ENCODE measurements around the gene KCNMA1.

The KCNMA1 gene

DNA sequence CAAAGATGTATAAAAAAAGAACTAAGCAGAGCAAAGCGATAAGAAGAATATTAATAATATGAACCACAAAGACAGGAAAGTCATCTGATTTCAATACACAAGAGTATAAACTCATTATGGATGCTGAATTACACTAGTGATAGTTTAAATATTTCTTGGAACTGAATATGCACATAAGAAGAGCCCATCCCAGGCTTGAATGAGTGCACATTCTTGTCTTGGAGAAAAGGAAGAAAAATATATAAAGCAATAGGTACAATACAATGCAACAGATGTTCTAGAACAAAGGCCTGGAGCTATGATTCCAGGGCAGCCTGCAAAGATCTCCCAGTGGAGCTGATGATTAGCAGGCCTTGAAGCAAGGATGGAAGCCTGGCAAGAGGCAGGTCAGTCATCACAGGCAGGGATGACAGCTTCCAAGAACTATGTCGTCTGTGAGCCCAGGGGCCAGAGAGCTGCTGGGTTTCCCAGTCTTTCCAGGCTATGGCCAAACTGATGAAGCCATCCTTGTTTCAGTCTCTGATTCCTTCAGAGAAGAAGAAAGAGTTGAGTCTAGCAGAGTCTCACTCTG is 277.6 kb downstream of the KCNMA1 start:
- Histone ChIP-seq H3K9ac (ENCODE audit: low read length) (no peak overlapping the region), H3K14ac (ENCODE audit: low read length in 2 of 2) (no peak overlapping the region), H3K27me3 (ENCODE audit: control insufficient read depth in 1 of 2, insufficient read depth in 1 of 2, low read length in 2 of 2) (no peaks in the 10 kb centered on the region), H2BK15ac (ENCODE audit: low read depth, poor library complexity, severe bottlenecking) (no peak overlapping the region), H3K18ac (ENCODE audit: low read depth in 1 of 2, low read length in 2 of 2) (no peak overlapping the region), H3K4me3 (ENCODE audit: insufficient read depth in 1 of 2, low read depth in 1 of 2, low read length in 2 of 2) (no peak overlapping the region), H2AFZ (ENCODE audit: low read depth, low read length) (no peak overlapping the region), H4K8ac (ENCODE audit: low read length) (peak overlapping the region; percentile 40), H3K4me1 (ENCODE audit: control insufficient read depth, insufficient read depth, low read depth, low read length) (peaks cover 10% of the 10 kb centered on the region), H3K4ac (ENCODE audit: low read depth in 1 of 2, low read length in 2 of 2) (peak overlapping the region; percentile 34 to 54), H3K23ac (ENCODE audit: low read length in 2 of 2) (no peak overlapping the region), H2BK5ac (ENCODE audit: low read depth, low read length, poor library complexity, severe bottlenecking) (no peak overlapping the region), H3K79me1 (replicated peaks; ENCODE audit: low read length, poor library complexity, severe bottlenecking) (peaks cover 9% of the 10 kb centered on the region), H3K9me3 (ENCODE audit: control insufficient read depth, low read length) (no peaks in the 10 kb centered on the region), H2BK12ac (ENCODE audit: low read length in 2 of 2) (no peak overlapping the region), H2BK120ac (ENCODE audit: low read depth, low read length) (no peak overlapping the region), H3K4me2 (ENCODE audit: low read length, poor library complexity, severe bottlenecking) (no peak overlapping the region), H4K91ac (ENCODE audit: low read length) (no peak overlapping the region), H3K27ac (ENCODE audit: low read length, poor library complexity, severe bottlenecking) (no peak overlapping the region), H3K36me3 (ENCODE audit: control insufficient read depth in 1 of 2, insufficient read depth in 2 of 2, low read depth in 1 of 2, low read length in 2 of 2) (peaks cover 0 to 7% of the 10 kb centered on the region in 2 experiments), H2AK5ac (ENCODE audit: low read length, severe bottlenecking) (peak overlapping the region; percentile 81)
- 82% methylated on average over 1 of the region's 2 CpGs for WGBS
- DNase-seq, result peak; percentile 28

DNA sequence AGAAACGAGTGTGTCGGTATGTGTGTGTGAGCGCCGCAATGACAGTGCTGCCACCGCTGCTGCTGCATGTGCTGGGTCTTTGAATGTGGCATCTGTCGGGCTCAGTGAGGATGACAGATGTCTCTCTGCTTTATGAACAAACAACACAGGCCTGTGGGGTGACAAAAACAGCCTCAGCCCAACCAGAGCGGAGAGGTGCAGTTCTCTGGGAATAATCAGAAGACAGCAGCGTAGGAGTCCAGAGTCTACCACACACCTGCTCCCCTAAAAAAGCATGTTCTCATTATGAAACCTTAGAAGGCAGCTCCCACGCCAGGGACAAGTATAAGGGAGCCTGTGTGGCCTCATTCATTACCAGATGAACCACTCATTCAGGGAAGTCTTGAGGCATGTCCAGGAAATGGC is 278.3 kb downstream of the KCNMA1 start:
- no peak overlapping the region for H3K4me2 ChIP-seq (ENCODE audit: low read length, poor library complexity, severe bottlenecking)
- no peaks in the 10 kb centered on the region for H3K27me3 ChIP-seq (ENCODE audit: control insufficient read depth in 1 of 2, insufficient read depth in 1 of 2, low read length in 2 of 2)
- H3K14ac ChIP-seq (ENCODE audit: low read length in 2 of 2), result no peak overlapping the region
- 99% methylated on average over 9 of the region's 9 CpGs for WGBS
- peak overlapping the region in 1 of 2 experiments; percentile 13 for H3K18ac ChIP-seq (ENCODE audit: low read depth in 1 of 2, low read length in 2 of 2)
- no peak overlapping the region for H4K8ac ChIP-seq (ENCODE audit: low read length)
- no peak overlapping the region for H2BK5ac ChIP-seq (ENCODE audit: low read depth, low read length, poor library complexity, severe bottlenecking)
- H2BK120ac ChIP-seq (ENCODE audit: low read depth, low read length), result no peak overlapping the region
- H3K4me3 ChIP-seq (ENCODE audit: insufficient read depth in 1 of 2, low read depth in 1 of 2, low read length in 2 of 2), result no peak overlapping the region
- H3K79me1 ChIP-seq (replicated peaks; ENCODE audit: low read length, poor library complexity, severe bottlenecking), result peaks cover 9% of the 10 kb centered on the region
- no peak overlapping the region for H3K23ac ChIP-seq (ENCODE audit: low read length in 2 of 2)
- H2AK5ac ChIP-seq (ENCODE audit: low read length, severe bottlenecking), result peak overlapping the region; percentile 43
- H3K9me3 ChIP-seq (ENCODE audit: control insufficient read depth, low read length), result no peaks in the 10 kb centered on the region
- H3K36me3 ChIP-seq (ENCODE audit: control insufficient read depth in 1 of 2, insufficient read depth in 2 of 2, low read depth in 1 of 2, low read length in 2 of 2), result peaks cover 0 to 7% of the 10 kb centered on the region in 2 experiments
- no peak for DNase-seq
- H3K4me1 ChIP-seq (ENCODE audit: control insufficient read depth, insufficient read depth, low read depth, low read length), result peaks cover 10% of the 10 kb centered on the region
- H4K91ac ChIP-seq (ENCODE audit: low read length), result no peak overlapping the region
- no peak overlapping the region for H2AFZ ChIP-seq (ENCODE audit: low read depth, low read length)
- no peak overlapping the region for H3K9ac ChIP-seq (ENCODE audit: low read length)
- peak overlapping the region in 1 of 2 experiments; percentile 74 for H2BK12ac ChIP-seq (ENCODE audit: low read length in 2 of 2)
- no peak overlapping the region for H2BK15ac ChIP-seq (ENCODE audit: low read depth, poor library complexity, severe bottlenecking)
- no peak overlapping the region for H3K27ac ChIP-seq (ENCODE audit: low read length, poor library complexity, severe bottlenecking)
- no peak overlapping the region for H3K4ac ChIP-seq (ENCODE audit: low read depth in 1 of 2, low read length in 2 of 2)

DNA sequence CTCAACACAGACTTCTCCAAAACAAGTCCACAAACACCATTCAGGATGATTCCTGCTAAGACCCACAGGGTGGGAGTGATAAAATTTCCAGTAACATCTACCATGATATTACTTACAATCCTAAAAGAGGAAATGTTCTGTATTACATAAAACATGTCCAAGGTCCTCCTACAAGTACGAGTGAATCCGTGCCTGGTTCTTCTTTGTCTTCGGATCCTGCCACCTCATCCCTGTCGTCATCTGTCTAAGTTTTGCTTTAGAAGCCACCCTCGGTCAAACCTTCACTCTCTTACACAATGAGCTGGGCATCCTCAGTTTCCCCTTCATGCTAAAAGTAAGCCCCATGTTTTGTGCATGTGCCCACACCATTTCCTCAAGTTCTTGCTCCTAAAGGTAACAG is 279.0 kb downstream of the KCNMA1 start:
- no peak overlapping the region for H4K91ac ChIP-seq (ENCODE audit: low read length)
- H3K4me1 ChIP-seq (ENCODE audit: control insufficient read depth, insufficient read depth, low read depth, low read length), result peaks cover 10% of the 10 kb centered on the region
- H3K4me3 ChIP-seq (ENCODE audit: insufficient read depth in 1 of 2, low read depth in 1 of 2, low read length in 2 of 2), result no peak overlapping the region
- peak overlapping the region; percentile 77 for H2AK5ac ChIP-seq (ENCODE audit: low read length, severe bottlenecking)
- no peak overlapping the region for H2BK120ac ChIP-seq (ENCODE audit: low read depth, low read length)
- no peak overlapping the region for H2AFZ ChIP-seq (ENCODE audit: low read depth, low read length)
- H3K23ac ChIP-seq (ENCODE audit: low read length in 2 of 2), result no peak overlapping the region
- H4K8ac ChIP-seq (ENCODE audit: low read length), result no peak overlapping the region
- no peak overlapping the region for H2BK5ac ChIP-seq (ENCODE audit: low read depth, low read length, poor library complexity, severe bottlenecking)
- H3K4me2 ChIP-seq (ENCODE audit: low read length, poor library complexity, severe bottlenecking), result no peak overlapping the region
- peaks cover 0 to 7% of the 10 kb centered on the region in 2 experiments for H3K36me3 ChIP-seq (ENCODE audit: control insufficient read depth in 1 of 2, insufficient read depth in 2 of 2, low read depth in 1 of 2, low read length in 2 of 2)
- no peak overlapping the region for H3K9ac ChIP-seq (ENCODE audit: low read length)
- no peak overlapping the region for H3K14ac ChIP-seq (ENCODE audit: low read length in 2 of 2)
- peak overlapping the region in 1 of 2 experiments; percentile 74 for H2BK12ac ChIP-seq (ENCODE audit: low read length in 2 of 2)
- H3K27me3 ChIP-seq (ENCODE audit: control insufficient read depth in 1 of 2, insufficient read depth in 1 of 2, low read length in 2 of 2), result no peaks in the 10 kb centered on the region
- H3K79me1 ChIP-seq (replicated peaks; ENCODE audit: low read length, poor library complexity, severe bottlenecking), result peaks cover 12% of the 10 kb centered on the region
- DNase-seq, result no peak
- no peak overlapping the region for H3K27ac ChIP-seq (ENCODE audit: low read length, poor library complexity, severe bottlenecking)
- peak overlapping the region in 1 of 2 experiments; percentile 74 for H3K18ac ChIP-seq (ENCODE audit: low read depth in 1 of 2, low read length in 2 of 2)
- H2BK15ac ChIP-seq (ENCODE audit: low read depth, poor library complexity, severe bottlenecking), result no peak overlapping the region
- no peaks in the 10 kb centered on the region for H3K9me3 ChIP-seq (ENCODE audit: control insufficient read depth, low read length)
- WGBS, result 99% methylated on average over 5 of the region's 5 CpGs
- peak overlapping the region in 1 of 2 experiments; percentile 59 for H3K4ac ChIP-seq (ENCODE audit: low read depth in 1 of 2, low read length in 2 of 2)

DNA sequence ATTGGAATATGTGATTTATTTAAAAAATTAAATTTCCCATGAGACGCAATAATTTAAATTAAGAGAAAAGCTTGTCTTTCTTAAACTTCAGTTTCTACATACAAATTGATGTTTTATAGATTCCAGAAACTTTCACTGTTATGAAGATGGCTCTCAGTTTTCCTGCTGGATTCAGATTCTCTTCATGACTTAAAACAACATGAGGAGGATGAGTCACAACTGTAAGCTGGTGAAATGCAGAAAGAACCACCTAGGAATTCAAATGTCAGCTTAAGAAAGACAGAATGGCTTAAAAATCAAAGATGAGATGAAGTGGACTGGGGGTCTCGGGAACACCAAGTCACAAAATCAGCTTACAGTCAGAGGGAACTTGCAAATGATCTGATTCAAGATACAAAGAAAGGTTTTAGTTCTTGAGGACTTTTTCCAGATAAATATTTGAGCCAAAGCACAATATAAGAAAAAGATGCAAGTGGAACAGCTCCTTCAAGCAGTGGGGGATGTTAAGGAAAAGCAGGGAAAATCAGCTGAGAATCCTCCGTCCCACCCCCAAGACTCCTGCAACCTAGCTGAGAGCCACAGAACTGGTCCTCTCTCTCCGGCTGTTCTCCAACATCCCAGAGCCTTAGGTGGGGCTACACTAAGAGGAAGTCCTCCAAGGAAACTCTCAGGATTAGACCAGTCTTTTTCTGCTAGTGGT is 279.8 kb downstream of the KCNMA1 start:
- peak overlapping the region; percentile 74 for H3K27ac ChIP-seq (ENCODE audit: low read length, poor library complexity, severe bottlenecking)
- no peak overlapping the region for H2BK5ac ChIP-seq (ENCODE audit: low read depth, low read length, poor library complexity, severe bottlenecking)
- WGBS, result 45% methylated on average over 3 of the region's 4 CpGs
- H3K4ac ChIP-seq (ENCODE audit: low read depth in 1 of 2, low read length in 2 of 2), result no peak overlapping the region
- peak overlapping the region; percentile 77 for H3K9ac ChIP-seq (ENCODE audit: low read length)
- H3K9me3 ChIP-seq (ENCODE audit: control insufficient read depth, low read length), result no peaks in the 10 kb centered on the region
- peak; percentile 74 for DNase-seq
- no peak overlapping the region for H3K14ac ChIP-seq (ENCODE audit: low read length in 2 of 2)
- H3K23ac ChIP-seq (ENCODE audit: low read length in 2 of 2), result no peak overlapping the region
- H3K4me1 ChIP-seq (ENCODE audit: control insufficient read depth, insufficient read depth, low read depth, low read length), result peaks cover 10% of the 10 kb centered on the region
- no peaks in the 10 kb centered on the region for H3K27me3 ChIP-seq (ENCODE audit: control insufficient read depth in 1 of 2, insufficient read depth in 1 of 2, low read length in 2 of 2)
- peak overlapping the region; percentile 76 for H4K8ac ChIP-seq (ENCODE audit: low read length)
- peak overlapping the region; percentile 8 for H3K4me2 ChIP-seq (ENCODE audit: low read length, poor library complexity, severe bottlenecking)
- H4K91ac ChIP-seq (ENCODE audit: low read length), result no peak overlapping the region
- H3K4me3 ChIP-seq (ENCODE audit: insufficient read depth in 1 of 2, low read depth in 1 of 2, low read length in 2 of 2), result no peak overlapping the region
- H2BK15ac ChIP-seq (ENCODE audit: low read depth, poor library complexity, severe bottlenecking), result no peak overlapping the region
- peak overlapping the region; percentile 47 to 69 for H2BK12ac ChIP-seq (ENCODE audit: low read length in 2 of 2)
- no peak overlapping the region for H2BK120ac ChIP-seq (ENCODE audit: low read depth, low read length)
- no peak overlapping the region for H2AFZ ChIP-seq (ENCODE audit: low read depth, low read length)
- no peak overlapping the region for H2AK5ac ChIP-seq (ENCODE audit: low read length, severe bottlenecking)
- H3K79me1 ChIP-seq (replicated peaks; ENCODE audit: low read length, poor library complexity, severe bottlenecking), result peaks cover 15% of the 10 kb centered on the region
- no peak overlapping the region for H3K18ac ChIP-seq (ENCODE audit: low read depth in 1 of 2, low read length in 2 of 2)
- H3K36me3 ChIP-seq (ENCODE audit: control insufficient read depth in 1 of 2, insufficient read depth in 2 of 2, low read depth in 1 of 2, low read length in 2 of 2), result peaks cover 0 to 7% of the 10 kb centered on the region in 2 experiments

Measured in mesenchymal stem cell (in vitro differentiated cells and primary cell).